GM12878 (cell line): ENCODE data around the gene LRP5. TPM values are rescaled to one million over a fixed set of nuclear protein-coding genes. Genes with fewer than 3 reads are reported as not detected.

Experiments used
- DPF2 ChIP-seq: fragments of 450-650 bp; IDR thresholded peaks from 2 replicates; pipeline ENCODE4 v1.6.1; 2017; ENCODE audit warnings: mild to moderate bottlenecking
- JUND ChIP-seq: IDR thresholded peaks from 2 replicates; pipeline ENCODE4 v1.6.1; 2012; ENCODE audit warnings: low read depth, mild to moderate bottlenecking, low read length, improper control_type of control experiment, moderate library complexity
- KAT2A ChIP-seq: conservative IDR thresholded peaks from 2 replicates; pipeline ENCODE4 v1.6.1; 2011; ENCODE audit warnings: low read depth, low read length; ENCODE audit not compliant: control insufficient read depth
- KLF5 ChIP-seq: fragments of 450-650 bp; IDR thresholded peaks from 2 replicates; pipeline ENCODE4 v1.6.1; 2014; ENCODE audit warnings: mild to moderate bottlenecking; ENCODE audit not compliant: partially characterized antibody
- MEF2A ChIP-seq: IDR thresholded peaks from 2 replicates; pipeline ENCODE4 v1.6.1; 2011; ENCODE audit warnings: low read depth, mild to moderate bottlenecking, low read length, moderate library complexity; ENCODE audit not compliant: insufficient read depth
- MTA3 ChIP-seq: IDR thresholded peaks from 2 replicates; pipeline ENCODE4 v1.6.1; 2012; ENCODE audit warnings: low read length, inconsistent platforms, borderline replicate concordance
- MYC ChIP-seq: IDR thresholded peaks from 2 replicates; pipeline ENCODE4 v1.6.1; 2011; ENCODE audit warnings: mild to moderate bottlenecking, low read length, moderate library complexity, inconsistent platforms; ENCODE audit not compliant: insufficient read depth, insufficient replicate concordance, insufficient read length, severe bottlenecking
- NFIC ChIP-seq: IDR thresholded peaks from 2 replicates; pipeline ENCODE4 v1.6.1; 2012; ENCODE audit warnings: low read depth, mild to moderate bottlenecking, inconsistent platforms, low read length, moderate library complexity
- RB1 ChIP-seq: fragments of 450-650 bp; formaldehyde crosslinking; IDR thresholded peaks from 2 replicates; pipeline ENCODE4 v1.6.1; 2017; ENCODE audit warnings: mild to moderate bottlenecking, borderline replicate concordance
- RCOR1 ChIP-seq: conservative IDR thresholded peaks from 2 replicates; pipeline ENCODE4 v1.6.1; 2012; ENCODE audit warnings: low read depth, low read length, improper control_type of control experiment
- RELA ChIP-seq: fragments of 450-650 bp; IDR thresholded peaks from 2 replicates; pipeline ENCODE4 v1.8.0; 2014; ENCODE audit warnings: borderline replicate concordance; ENCODE audit not compliant: partially characterized antibody
- RFX5 ChIP-seq: IDR thresholded peaks from 2 replicates; pipeline ENCODE4 v1.6.1; 2011; ENCODE audit warnings: low read depth, low read length, improper control_type of control experiment
- SMARCA5 ChIP-seq: fragments of 450-650 bp; IDR thresholded peaks from 2 replicates; pipeline ENCODE4 v1.6.1; 2017; ENCODE audit warnings: mild to moderate bottlenecking
- STAT1 ChIP-seq: fragments of 450-650 bp; conservative IDR thresholded peaks from 2 replicates; pipeline ENCODE4 v1.6.1; 2014; ENCODE audit warnings: antibody characterized with exemption, mild to moderate bottlenecking
- STAT3 ChIP-seq: IDR thresholded peaks from 2 replicates; pipeline ENCODE4 v1.6.1; 2011; ENCODE audit warnings: low read depth, low read length, improper control_type of control experiment
- TCF7 ChIP-seq: IDR thresholded peaks from 2 replicates; pipeline ENCODE4 v1.6.1; 2014; ENCODE audit warnings: antibody characterized with exemption, borderline replicate concordance
- ZNF207 ChIP-seq: fragments of 450-650 bp; IDR thresholded peaks from 2 replicates; pipeline ENCODE4 v1.6.1; 2014; ENCODE audit warnings: antibody characterized with exemption, mild to moderate bottlenecking, borderline replicate concordance
- ZNF24 ChIP-seq: fragments of 450-650 bp; IDR thresholded peaks from 2 replicates; pipeline ENCODE4 v1.6.1; 2017; ENCODE audit warnings: antibody characterized with exemption, mild to moderate bottlenecking
- polyA plus RNA-seq, 11 experiments: library from polyadenylated mRNA; depleted of rRNA in 4 of 11; unstranded in 6 of 11; stranded (reverse) in 5 of 11; fragments of >200 nt; fragmentation: Nextera tagmentation in 4 of 11; fragmentation: Illumina TruSeq in 1 of 11; extraction: Ambion mirVana in 4 of 11; extraction: Trizol in 1 of 11; gene quantifications; 1 replicate in 1 of 11; 2 replicates in 10 of 11; pipeline versions ENCODE4 v1.2.1 to v1.2.3, GENCODE V29; 2011 to 2016; ENCODE audit warnings: inconsistent platforms in 2 of 11, missing spikeins in 2 of 11, low read depth in 1 of 11
- total RNA-seq, 4 experiments: library from RNA; depleted of rRNA in 3 of 4; stranded (reverse); fragments of >200 nt in 3 of 4; fragmentation: Illumina TruSeq in 1 of 4; extraction: Trizol in 1 of 4; gene quantifications; 2 replicates each; pipeline versions ENCODE4 v1.2.1 to v1.2.3, GENCODE V29; 2013 to 2021
- TF ChIP-seq, protein P1 (sequence below): fragments of 450-650 bp; IDR thresholded peaks from 2 replicates; pipeline ENCODE4 v1.6.1; 2017; ENCODE audit warnings: borderline replicate concordance
- TF ChIP-seq, protein P2 (sequence below): fragments of 450-650 bp; IDR thresholded peaks from 2 replicates; pipeline ENCODE4 v1.6.1; 2017; ENCODE audit warnings: mild to moderate bottlenecking, low read depth, inconsistent platforms; ENCODE audit not compliant: poor library complexity, severe bottlenecking
- TF ChIP-seq, protein P3 (sequence below): IDR thresholded peaks from 2 replicates; pipeline ENCODE4 v1.6.1; 2011; ENCODE audit warnings: low read depth, low read length, improper control_type of control experiment, borderline replicate concordance
- TF ChIP-seq, protein P4 (sequence below): fragments of 450-650 bp; IDR thresholded peaks from 2 replicates; pipeline ENCODE4 v1.6.1; 2017; ENCODE audit warnings: mild to moderate bottlenecking, moderate library complexity

The LRP5 gene
- total and polyA plus RNA-seq, 10 of the 15 experiments (the other 5 are each of a cell fraction or from before 2014, with no cell fraction given): 0.37 to 34.0 (median 6.6) TPM

DNA sequence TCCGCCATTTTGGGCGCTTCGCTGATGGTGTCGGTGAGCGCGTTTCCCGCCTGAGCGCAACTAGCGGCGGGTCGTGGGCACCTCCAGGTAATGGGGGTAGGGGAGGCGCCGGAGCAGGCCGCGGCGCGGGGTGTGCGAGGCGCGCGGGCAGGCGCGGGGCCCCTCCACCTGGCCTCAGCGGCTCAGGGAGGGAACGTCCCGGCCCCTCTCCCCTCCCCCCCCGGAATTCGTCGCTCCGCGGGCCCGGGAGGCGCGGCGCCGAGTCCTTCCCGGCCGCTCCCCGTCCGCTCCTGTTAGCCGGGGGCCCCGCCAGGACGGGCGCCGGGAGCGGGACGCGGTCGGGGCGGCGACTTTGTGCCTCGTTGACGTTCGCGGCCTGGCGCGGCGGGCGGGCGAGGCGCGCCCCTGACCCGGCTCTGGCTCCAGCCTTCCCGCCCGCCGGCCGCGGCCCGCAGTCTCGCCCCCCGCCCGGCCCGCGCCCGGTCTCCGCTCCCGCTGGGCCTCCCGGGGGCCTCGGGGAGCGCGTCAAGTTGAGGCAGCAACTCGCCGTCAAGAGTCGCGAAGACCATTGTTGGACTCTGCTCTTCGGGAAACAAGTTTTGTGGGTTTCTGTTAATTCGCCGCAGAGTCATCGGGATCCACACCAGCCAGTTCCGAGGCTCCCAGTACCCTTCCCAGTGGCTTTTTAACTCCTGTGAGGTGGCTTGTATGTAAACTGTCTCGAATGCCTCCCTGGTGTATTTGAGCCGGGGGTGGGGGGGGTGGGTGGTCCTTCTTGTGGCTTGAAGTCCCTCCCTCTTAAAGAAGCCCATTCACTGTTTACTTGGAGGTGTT, 148.6 kb downstream of the LRP5 start, which contains the start of gene PPP6R3 (continued):
- TF ChIP-seq, protein P1, sequence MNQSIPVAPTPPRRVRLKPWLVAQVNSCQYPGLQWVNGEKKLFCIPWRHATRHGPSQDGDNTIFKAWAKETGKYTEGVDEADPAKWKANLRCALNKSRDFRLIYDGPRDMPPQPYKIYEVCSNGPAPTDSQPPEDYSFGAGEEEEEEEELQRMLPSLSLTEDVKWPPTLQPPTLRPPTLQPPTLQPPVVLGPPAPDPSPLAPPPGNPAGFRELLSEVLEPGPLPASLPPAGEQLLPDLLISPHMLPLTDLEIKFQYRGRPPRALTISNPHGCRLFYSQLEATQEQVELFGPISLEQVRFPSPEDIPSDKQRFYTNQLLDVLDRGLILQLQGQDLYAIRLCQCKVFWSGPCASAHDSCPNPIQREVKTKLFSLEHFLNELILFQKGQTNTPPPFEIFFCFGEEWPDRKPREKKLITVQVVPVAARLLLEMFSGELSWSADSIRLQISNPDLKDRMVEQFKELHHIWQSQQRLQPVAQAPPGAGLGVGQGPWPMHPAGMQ: no peak
- peak; percentile 96 for TF ChIP-seq RB1
- 0 out of 2 replicates have a peak, but pooled peaks have one; percentile 45 for TF ChIP-seq RCOR1
- no peak for TF ChIP-seq MTA3
- TF ChIP-seq DPF2: peak; percentile 16; the same call in 1 of the 2 replicates
- TF ChIP-seq, protein P2, sequence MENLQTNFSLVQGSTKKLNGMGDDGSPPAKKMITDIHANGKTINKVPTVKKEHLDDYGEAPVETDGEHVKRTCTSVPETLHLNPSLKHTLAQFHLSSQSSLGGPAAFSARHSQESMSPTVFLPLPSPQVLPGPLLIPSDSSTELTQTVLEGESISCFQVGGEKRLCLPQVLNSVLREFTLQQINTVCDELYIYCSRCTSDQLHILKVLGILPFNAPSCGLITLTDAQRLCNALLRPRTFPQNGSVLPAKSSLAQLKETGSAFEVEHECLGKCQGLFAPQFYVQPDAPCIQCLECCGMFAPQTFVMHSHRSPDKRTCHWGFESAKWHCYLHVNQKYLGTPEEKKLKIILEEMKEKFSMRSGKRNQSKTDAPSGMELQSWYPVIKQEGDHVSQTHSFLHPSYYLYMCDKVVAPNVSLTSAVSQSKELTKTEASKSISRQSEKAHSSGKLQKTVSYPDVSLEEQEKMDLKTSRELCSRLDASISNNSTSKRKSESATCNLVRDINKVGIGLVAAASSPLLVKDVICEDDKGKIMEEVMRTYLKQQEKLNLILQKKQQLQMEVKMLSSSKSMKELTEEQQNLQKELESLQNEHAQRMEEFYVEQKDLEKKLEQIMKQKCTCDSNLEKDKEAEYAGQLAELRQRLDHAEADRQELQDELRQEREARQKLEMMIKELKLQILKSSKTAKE: no peak
- no peak for TF ChIP-seq STAT1
- no peak for TF ChIP-seq NFIC
- no peak for TF ChIP-seq KLF5
- TF ChIP-seq SMARCA5: peak; percentile 71; the same call in 1 of the 2 replicates
- no peak for TF ChIP-seq RFX5
- no peak for TF ChIP-seq MEF2A
- TF ChIP-seq MYC: peak; percentile 30
- TF ChIP-seq, protein P3, sequence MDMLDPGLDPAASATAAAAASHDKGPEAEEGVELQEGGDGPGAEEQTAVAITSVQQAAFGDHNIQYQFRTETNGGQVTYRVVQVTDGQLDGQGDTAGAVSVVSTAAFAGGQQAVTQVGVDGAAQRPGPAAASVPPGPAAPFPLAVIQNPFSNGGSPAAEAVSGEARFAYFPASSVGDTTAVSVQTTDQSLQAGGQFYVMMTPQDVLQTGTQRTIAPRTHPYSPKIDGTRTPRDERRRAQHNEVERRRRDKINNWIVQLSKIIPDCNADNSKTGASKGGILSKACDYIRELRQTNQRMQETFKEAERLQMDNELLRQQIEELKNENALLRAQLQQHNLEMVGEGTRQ: no peak
- TF ChIP-seq ZNF24: 0 out of 2 replicates have a peak, but pooled peaks have one; percentile 43
- no peak for TF ChIP-seq STAT3
- TF ChIP-seq, protein P4, sequence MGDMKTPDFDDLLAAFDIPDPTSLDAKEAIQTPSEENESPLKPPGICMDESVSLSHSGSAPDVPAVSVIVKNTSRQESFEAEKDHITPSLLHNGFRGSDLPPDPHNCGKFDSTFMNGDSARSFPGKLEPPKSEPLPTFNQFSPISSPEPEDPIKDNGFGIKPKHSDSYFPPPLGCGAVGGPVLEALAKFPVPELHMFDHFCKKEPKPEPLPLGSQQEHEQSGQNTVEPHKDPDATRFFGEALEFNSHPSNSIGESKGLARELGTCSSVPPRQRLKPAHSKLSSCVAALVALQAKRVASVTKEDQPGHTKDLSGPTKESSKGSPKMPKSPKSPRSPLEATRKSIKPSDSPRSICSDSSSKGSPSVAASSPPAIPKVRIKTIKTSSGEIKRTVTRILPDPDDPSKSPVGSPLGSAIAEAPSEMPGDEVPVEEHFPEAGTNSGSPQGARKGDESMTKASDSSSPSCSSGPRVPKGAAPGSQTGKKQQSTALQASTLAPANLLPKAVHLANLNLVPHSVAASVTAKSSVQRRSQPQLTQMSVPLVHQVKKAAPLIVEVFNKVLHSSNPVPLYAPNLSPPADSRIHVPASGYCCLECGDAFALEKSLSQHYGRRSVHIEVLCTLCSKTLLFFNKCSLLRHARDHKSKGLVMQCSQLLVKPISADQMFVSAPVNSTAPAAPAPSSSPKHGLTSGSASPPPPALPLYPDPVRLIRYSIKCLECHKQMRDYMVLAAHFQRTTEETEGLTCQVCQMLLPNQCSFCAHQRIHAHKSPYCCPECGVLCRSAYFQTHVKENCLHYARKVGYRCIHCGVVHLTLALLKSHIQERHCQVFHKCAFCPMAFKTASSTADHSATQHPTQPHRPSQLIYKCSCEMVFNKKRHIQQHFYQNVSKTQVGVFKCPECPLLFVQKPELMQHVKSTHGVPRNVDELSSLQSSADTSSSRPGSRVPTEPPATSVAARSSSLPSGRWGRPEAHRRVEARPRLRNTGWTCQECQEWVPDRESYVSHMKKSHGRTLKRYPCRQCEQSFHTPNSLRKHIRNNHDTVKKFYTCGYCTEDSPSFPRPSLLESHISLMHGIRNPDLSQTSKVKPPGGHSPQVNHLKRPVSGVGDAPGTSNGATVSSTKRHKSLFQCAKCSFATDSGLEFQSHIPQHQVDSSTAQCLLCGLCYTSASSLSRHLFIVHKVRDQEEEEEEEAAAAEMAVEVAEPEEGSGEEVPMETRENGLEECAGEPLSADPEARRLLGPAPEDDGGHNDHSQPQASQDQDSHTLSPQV: no peak
- TF ChIP-seq RELA: peak; percentile 14
- no peak for TF ChIP-seq KAT2A
- TF ChIP-seq JUND: no peak
- TF ChIP-seq TCF7: no peak
- 0 out of 2 replicates have a peak, but pooled peaks have one; percentile 47 for TF ChIP-seq ZNF207
